SK-N-SH (cell line): ENCODE results near the gene FAM221B. TPM values are rescaled to one million over a fixed set of nuclear protein-coding genes. Genes with fewer than 3 reads are reported as not detected.

ENCODE experiments used
- CTCF ChIA-PET: fragments of 300-600, 350-600 bp; formaldehyde crosslinking; extraction: SDS; loops from one replicate; lab custom pipeline; 2021; lab: Yijun Ruan, JAX
- POLR2A ChIA-PET: fragments of 350-600 bp; sonication (Branson Sonifier 250); formaldehyde crosslinking; extraction: SDS; loops from one replicate; lab custom pipeline; 2020; ENCODE audit warnings: antibody characterized with exemption, inconsistent platforms; lab: Yijun Ruan, JAX
- DNase-seq: peaks from one replicate; pipeline ENCODE4 v3.0.0; 2012
- H2AFZ ChIP-seq: fragments of 200-600 bp; sonication (generic); 2 replicates; pipeline ENCODE4 v1.8.1; 2016; ENCODE audit warnings: antibody characterized with exemption, mild to moderate bottlenecking, low read depth
- H3F3A ChIP-seq: fragments of 200-600 bp; sonication (generic); replicated peaks from 2 replicates; pipeline ENCODE3; 2016; ENCODE audit warnings: antibody characterized with exemption, mild to moderate bottlenecking; ENCODE audit not compliant: insufficient read depth
- H3K27ac ChIP-seq, 2 experiments: fragments of 200-500 bp in 1 of 2; fragments of 200-600 bp in 1 of 2; sonication (Bioruptor generic) in 1 of 2; sonication (generic), shearing (Covaris generic) in 1 of 2; 2 replicates each; pipeline versions ENCODE4 v1.5.1 to v1.6.1; 2014 to 2016; ENCODE audit warnings: low read depth in 2 of 2, inconsistent platforms in 1 of 2, low read length in 1 of 2, mild to moderate bottlenecking in 1 of 2, mixed read lengths in 1 of 2
- H3K27me3 ChIP-seq: fragments of 200-600 bp; sonication (generic), shearing (Covaris generic); 2 replicates; pipeline ENCODE4 v1.6.1; 2016; ENCODE audit warnings: mixed run types; ENCODE audit not compliant: insufficient read depth
- H3K36me3 ChIP-seq, 2 experiments: fragments of 200-500 bp in 1 of 2; fragments of 200-600 bp in 1 of 2; sonication (Bioruptor generic) in 1 of 2; sonication (generic) in 1 of 2; replicated peaks in 1 of 2; 2 replicates each; pipeline versions ENCODE3 to v1.5.1; 2014 to 2016; ENCODE audit warnings: low read length in 1 of 2, mild to moderate bottlenecking in 1 of 2; ENCODE audit not compliant: insufficient read depth in 2 of 2, control insufficient read depth in 1 of 2
- H3K4me1 ChIP-seq, 2 experiments: fragments of 200-500 bp in 1 of 2; fragments of 200-600 bp in 1 of 2; sonication (Bioruptor generic) in 1 of 2; sonication (generic), shearing (Covaris generic) in 1 of 2; 2 replicates each; pipeline versions ENCODE4 v1.5.1 to v1.6.1; 2014 to 2016; ENCODE audit warnings: low read depth in 1 of 2, low read length in 1 of 2, mixed run types in 1 of 2; ENCODE audit not compliant: insufficient read depth in 2 of 2, control insufficient read depth in 1 of 2
- H3K4me2 ChIP-seq: fragments of 200-600 bp; sonication (generic), shearing (Covaris generic); 2 replicates; pipeline ENCODE4 v1.6.1; 2017; ENCODE audit warnings: mixed run types
- H3K4me3 ChIP-seq, 2 experiments: fragments of 200-500 bp in 1 of 2; fragments of 200-600 bp in 1 of 2; sonication (Bioruptor generic) in 1 of 2; sonication (generic), shearing (Covaris generic) in 1 of 2; 2 replicates each; pipeline versions ENCODE4 v1.5.1 to v1.8.1; 2014 to 2016; ENCODE audit warnings: low read depth in 2 of 2, inconsistent platforms in 1 of 2, low read length in 1 of 2, mild to moderate bottlenecking in 1 of 2, mixed read lengths in 1 of 2, moderate library complexity in 1 of 2
- H3K79me2 ChIP-seq: fragments of 200-600 bp; sonication (generic); 2 replicates; pipeline ENCODE4 v1.8.1; 2017; ENCODE audit warnings: mild to moderate bottlenecking; ENCODE audit not compliant: insufficient read depth
- H3K9ac ChIP-seq: fragments of 200-600 bp; sonication (generic); 2 replicates; pipeline ENCODE4 v1.6.1; 2017; ENCODE audit warnings: mixed run types
- H3K9me2 ChIP-seq: fragments of 200-600 bp; sonication (generic); 2 replicates; pipeline ENCODE4 v1.6.1; 2017; ENCODE audit warnings: mixed run types
- H3K9me3 ChIP-seq: fragments of 200-600 bp; sonication (generic); 2 replicates; pipeline ENCODE4 v1.6.1; 2017; ENCODE audit warnings: mixed run types, mild to moderate bottlenecking, moderate library complexity
- H4K20me1 ChIP-seq: fragments of 200-600 bp; sonication (generic); 2 replicates; pipeline ENCODE4 v1.6.1; 2017; ENCODE audit warnings: mild to moderate bottlenecking, mixed run types; ENCODE audit not compliant: insufficient read depth
- CTCF ChIP-seq: fragments of 200-600 bp; sonication (generic); IDR thresholded peaks from 2 replicates; pipeline ENCODE4 v1.6.1; 2017; ENCODE audit warnings: antibody characterized with exemption, mild to moderate bottlenecking, moderate library complexity
- FOSL2 ChIP-seq: IDR thresholded peaks from 2 replicates; pipeline ENCODE4 v1.4.0; 2012; ENCODE audit warnings: low read depth, mild to moderate bottlenecking, moderate library complexity, borderline replicate concordance
- FOXJ3 ChIP-seq: sonication (generic); formaldehyde crosslinking; IDR thresholded peaks from 2 replicates; pipeline ENCODE4 v1.5.1; 2020; ENCODE audit warnings: mild to moderate bottlenecking, missing genetic modification reagents
- GABPA ChIP-seq: IDR thresholded peaks from 2 replicates; pipeline ENCODE4 v1.4.0; 2012; ENCODE audit warnings: low read depth, mild to moderate bottlenecking
- JUND ChIP-seq: IDR thresholded peaks from 2 replicates; pipeline ENCODE4 v1.4.0; 2012
- MEF2A ChIP-seq: IDR thresholded peaks from 2 replicates; pipeline ENCODE4 v1.4.0; 2012; ENCODE audit warnings: low read depth, borderline replicate concordance
- PBX3 ChIP-seq: IDR thresholded peaks from 2 replicates; pipeline ENCODE4; 2012
- SIN3A ChIP-seq: IDR thresholded peaks from 2 replicates; pipeline ENCODE4 v1.6.1; 2012; ENCODE audit warnings: low read depth, mild to moderate bottlenecking, low read length, moderate library complexity, borderline replicate concordance
- SMC3 ChIP-seq: IDR thresholded peaks from 2 replicates; pipeline ENCODE4 v1.6.1; 2012; ENCODE audit warnings: low read depth, low read length, improper control_type of control experiment
- WGBS: methylation state at CpG from one replicate; pipeline ENCODE4 v1.1.6; 2017; ENCODE audit warnings: low lambda C conversion rate; 5-methylcytosine and 5-hydroxymethylcytosine counted together
- polyA plus RNA-seq, 3 experiments: library from polyadenylated mRNA; depleted of rRNA; stranded (reverse); fragments of >200 nt; gene quantifications; 2 replicates each; pipeline ENCODE4 v1.2.3, GENCODE V29; 2012
- TF ChIP-seq, protein P1 (sequence below): IDR thresholded peaks from 2 replicates; pipeline ENCODE4 v1.4.0; 2012; ENCODE audit warnings: low read depth, borderline replicate concordance
- TF ChIP-seq, protein P2 (sequence below): IDR thresholded peaks from 2 replicates; pipeline ENCODE4 v1.4.0; 2012; ENCODE audit warnings: low read depth, borderline replicate concordance

FAM221B gene
- polyA plus RNA-seq, 1 of the 3 experiments (the other 2 are of a cell fraction) = not detected

GRCh38 chr9:35864695-35865255 lies 36.2 kb upstream of the FAM221B start:
- H3K27me3 ChIP-seq = no peaks in the 10 kb centered on the region; the same call in 1 of the 2 replicates
- no peak overlapping the region for H3K9ac ChIP-seq
- 87% methylated on average over 4 of the region's 8 CpGs for WGBS
- H3K9me2 ChIP-seq = no peaks in the 10 kb centered on the region
- no peaks in the 10 kb centered on the region for H3K36me3 ChIP-seq
- no peak overlapping the region for H3K27ac ChIP-seq
- no peak overlapping the region for H3K4me3 ChIP-seq
- H2AFZ ChIP-seq = no peak overlapping the region
- TF ChIP-seq GABPA = no peak
- TF ChIP-seq SMC3 = no peak
- TF ChIP-seq CTCF = no peak
- TF ChIP-seq FOXJ3 (CRISPR knock-in tag) = no peak
- TF ChIP-seq JUND = no peak
- no peak for TF ChIP-seq PBX3
- TF ChIP-seq FOSL2 = no peak
- TF ChIP-seq SIN3A = no peak
- TF ChIP-seq, protein P1, sequence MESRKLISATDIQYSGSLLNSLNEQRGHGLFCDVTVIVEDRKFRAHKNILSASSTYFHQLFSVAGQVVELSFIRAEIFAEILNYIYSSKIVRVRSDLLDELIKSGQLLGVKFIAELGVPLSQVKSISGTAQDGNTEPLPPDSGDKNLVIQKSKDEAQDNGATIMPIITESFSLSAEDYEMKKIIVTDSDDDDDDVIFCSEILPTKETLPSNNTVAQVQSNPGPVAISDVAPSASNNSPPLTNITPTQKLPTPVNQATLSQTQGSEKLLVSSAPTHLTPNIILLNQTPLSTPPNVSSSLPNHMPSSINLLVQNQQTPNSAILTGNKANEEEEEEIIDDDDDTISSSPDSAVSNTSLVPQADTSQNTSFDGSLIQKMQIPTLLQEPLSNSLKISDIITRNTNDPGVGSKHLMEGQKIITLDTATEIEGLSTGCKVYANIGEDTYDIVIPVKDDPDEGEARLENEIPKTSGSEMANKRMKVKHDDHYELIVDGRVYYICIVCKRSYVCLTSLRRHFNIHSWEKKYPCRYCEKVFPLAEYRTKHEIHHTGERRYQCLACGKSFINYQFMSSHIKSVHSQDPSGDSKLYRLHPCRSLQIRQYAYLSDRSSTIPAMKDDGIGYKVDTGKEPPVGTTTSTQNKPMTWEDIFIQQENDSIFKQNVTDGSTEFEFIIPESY = no peak
- TF ChIP-seq, protein P2, sequence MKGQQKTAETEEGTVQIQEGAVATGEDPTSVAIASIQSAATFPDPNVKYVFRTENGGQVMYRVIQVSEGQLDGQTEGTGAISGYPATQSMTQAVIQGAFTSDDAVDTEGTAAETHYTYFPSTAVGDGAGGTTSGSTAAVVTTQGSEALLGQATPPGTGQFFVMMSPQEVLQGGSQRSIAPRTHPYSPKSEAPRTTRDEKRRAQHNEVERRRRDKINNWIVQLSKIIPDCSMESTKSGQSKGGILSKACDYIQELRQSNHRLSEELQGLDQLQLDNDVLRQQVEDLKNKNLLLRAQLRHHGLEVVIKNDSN = no peak
- TF ChIP-seq MEF2A = no peak
- H3F3A ChIP-seq = no peaks in the 10 kb centered on the region
- no peak overlapping the region for H3K4me2 ChIP-seq
- no peaks in the 10 kb centered on the region for H3K9me3 ChIP-seq
- POLR2A ChIA-PET = no interaction called here
- CTCF ChIA-PET = interaction anchor here (1.0 to 4.9 kb wide), 6 partner anchors 13 to 75 kb away, joined by 3 to 25 read pairs (median 6); no protein-coding TSS in a partner anchor
- no peak for DNase-seq
- H4K20me1 ChIP-seq = no peaks in the 10 kb centered on the region
- H3K4me1 ChIP-seq = peaks cover 0 to 3% of the 10 kb centered on the region in 2 experiments; a peak in 1 of 4 replicates
- H3K79me2 ChIP-seq = no peaks in the 10 kb centered on the region
